Mesothelial cell of epicardium (in vitro differentiated cells): ENCODE measurements around the gene CAPZB. TPM values are rescaled to one million over a fixed set of nuclear protein-coding genes. Genes with fewer than 3 reads are reported as not detected.
A peak's percentile ranks its signal among the peaks of the same experiment; 100 is the strongest.

Experiments
- DNase-seq, 2 experiments: peaks; one replicate each; pipeline ENCODE4 v3.0.0; 2021; ENCODE audit warnings: low spot score in 2 of 2; ENCODE audit not compliant: unreplicated experiment in 2 of 2
- H3K27ac Mint-ChIP-seq: 2 replicates; pipeline ENCODE4 v1.8.0; 2021; ENCODE audit warnings: mixed read lengths
- H3K27me3 Mint-ChIP-seq: 2 replicates; pipeline ENCODE4 v1.8.0; 2021; ENCODE audit warnings: low read depth, mixed read lengths
- H3K36me3 Mint-ChIP-seq: 2 replicates; pipeline ENCODE4 v1.8.0; 2021; ENCODE audit warnings: mixed read lengths
- H3K4me1 Mint-ChIP-seq: 2 replicates; pipeline ENCODE4 v1.8.0; 2021; ENCODE audit warnings: mixed read lengths
- H3K4me3 Mint-ChIP-seq: 2 replicates; pipeline ENCODE4 v1.8.0; 2021; ENCODE audit warnings: mild to moderate bottlenecking, moderate library complexity, mixed read lengths
- H3K9me3 Mint-ChIP-seq: 2 replicates; pipeline ENCODE4 v1.8.0; 2021; ENCODE audit warnings: mixed read lengths
- total RNA-seq: library from RNA; stranded (reverse); gene quantifications from 3 replicates; pipeline ENCODE4 v1.2.1, GENCODE V29; 2021
- TF ChIP-seq, protein P1 (sequence below): fragments of 200-600 bp; sonication (generic); IDR thresholded peaks from one replicate; pipeline ENCODE4 v1.5.0; 2021; ENCODE audit warnings: antibody characterized with exemption; ENCODE audit not compliant: unreplicated experiment

Gene CAPZB
- total RNA-seq, 1 donor from 2014 or later = 192 TPM

DNA sequence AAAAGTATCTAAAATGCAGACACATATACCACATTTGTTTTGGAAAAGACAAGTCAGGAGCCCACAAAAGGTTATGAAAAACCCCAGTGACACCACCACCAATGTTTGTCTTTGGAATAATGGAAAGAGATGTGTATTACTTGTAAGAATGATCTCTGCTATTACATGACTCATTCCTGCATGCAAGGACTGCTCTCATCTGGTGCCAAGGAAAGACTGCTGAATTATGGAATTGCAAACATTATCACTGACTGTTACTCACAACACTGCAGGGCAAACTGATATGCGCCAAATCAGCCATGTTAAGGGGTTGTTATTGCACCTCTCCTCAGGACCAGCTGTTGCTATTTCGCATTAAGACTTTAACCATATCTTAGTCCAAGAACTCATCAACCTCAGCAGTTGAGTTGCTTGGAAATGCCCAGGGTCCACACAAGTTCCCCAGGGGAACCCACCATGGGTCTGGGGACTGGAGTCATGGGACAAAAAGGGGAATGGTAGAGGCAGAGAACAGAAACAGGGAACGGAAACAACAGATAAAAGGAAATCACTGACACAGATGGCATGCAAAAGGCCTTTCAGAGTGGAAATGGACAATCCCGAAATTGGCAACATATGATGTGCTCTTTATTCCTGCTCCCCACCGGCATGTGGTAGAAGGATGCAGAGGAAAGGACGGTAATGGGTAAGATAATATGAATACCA, 34.4 kb downstream of the CAPZB start:
- no peak for DNase-seq
- Mint-ChIP-seq H3K4me3 (no peak overlapping the region), H3K27ac (peak overlapping the region; percentile 84)

DNA sequence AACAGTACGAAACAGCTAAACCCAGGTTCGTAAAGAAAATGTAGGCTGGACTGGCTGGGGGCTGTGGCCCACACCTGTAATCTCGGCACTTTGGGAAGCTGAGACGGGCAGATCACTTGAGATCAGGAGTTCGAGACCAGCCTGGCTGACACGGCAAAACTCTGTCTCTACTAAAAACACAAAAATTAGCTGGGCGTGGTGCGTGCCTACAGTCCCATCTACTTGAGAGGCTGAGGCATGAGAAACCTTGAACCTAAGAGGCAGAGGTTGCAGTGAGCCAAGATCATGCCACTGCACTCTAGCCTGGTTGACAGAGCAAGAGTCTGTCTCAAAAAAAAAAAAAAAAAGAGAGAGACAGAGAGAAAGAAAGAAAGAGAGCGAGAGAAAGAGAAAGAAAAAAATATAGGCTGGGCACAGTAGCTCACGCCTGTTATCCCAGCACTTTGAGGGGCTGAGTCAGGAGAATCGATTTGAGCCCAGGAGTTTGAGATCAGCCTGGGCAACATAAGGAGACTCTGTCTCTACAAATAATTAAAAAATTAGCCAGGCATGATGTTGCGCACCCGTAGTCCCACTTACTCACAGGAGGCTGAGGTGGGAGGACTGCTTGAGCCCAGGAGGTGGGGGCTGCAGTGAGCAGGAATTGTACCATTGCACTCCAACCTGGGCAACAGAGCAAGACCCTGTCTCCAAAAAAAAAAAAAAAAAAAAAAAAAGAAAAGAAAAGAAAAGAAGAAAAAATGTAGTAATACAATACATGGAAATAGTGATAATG, 35.7 kb downstream of the CAPZB start:
- no peaks in the 10 kb centered on the region for H3K27me3 Mint-ChIP-seq
- TF ChIP-seq, protein P1, sequence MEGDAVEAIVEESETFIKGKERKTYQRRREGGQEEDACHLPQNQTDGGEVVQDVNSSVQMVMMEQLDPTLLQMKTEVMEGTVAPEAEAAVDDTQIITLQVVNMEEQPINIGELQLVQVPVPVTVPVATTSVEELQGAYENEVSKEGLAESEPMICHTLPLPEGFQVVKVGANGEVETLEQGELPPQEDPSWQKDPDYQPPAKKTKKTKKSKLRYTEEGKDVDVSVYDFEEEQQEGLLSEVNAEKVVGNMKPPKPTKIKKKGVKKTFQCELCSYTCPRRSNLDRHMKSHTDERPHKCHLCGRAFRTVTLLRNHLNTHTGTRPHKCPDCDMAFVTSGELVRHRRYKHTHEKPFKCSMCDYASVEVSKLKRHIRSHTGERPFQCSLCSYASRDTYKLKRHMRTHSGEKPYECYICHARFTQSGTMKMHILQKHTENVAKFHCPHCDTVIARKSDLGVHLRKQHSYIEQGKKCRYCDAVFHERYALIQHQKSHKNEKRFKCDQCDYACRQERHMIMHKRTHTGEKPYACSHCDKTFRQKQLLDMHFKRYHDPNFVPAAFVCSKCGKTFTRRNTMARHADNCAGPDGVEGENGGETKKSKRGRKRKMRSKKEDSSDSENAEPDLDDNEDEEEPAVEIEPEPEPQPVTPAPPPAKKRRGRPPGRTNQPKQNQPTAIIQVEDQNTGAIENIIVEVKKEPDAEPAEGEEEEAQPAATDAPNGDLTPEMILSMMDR = no peak
- DNase-seq = no peak
- no peak overlapping the region for H3K4me3 Mint-ChIP-seq
- H3K27ac Mint-ChIP-seq = peak overlapping the region; percentile 87
- H3K9me3 Mint-ChIP-seq = no peaks in the 10 kb centered on the region
- H3K36me3 Mint-ChIP-seq = no peaks in the 10 kb centered on the region
- peaks cover 62% of the 10 kb centered on the region for H3K4me1 Mint-ChIP-seq

More for the DNA sequence above, 34.4 kb downstream of the CAPZB start:
- TF ChIP-seq, protein P1 = no peak
- H3K27me3 Mint-ChIP-seq = no peaks in the 10 kb centered on the region
- peaks cover 65% of the 10 kb centered on the region for H3K4me1 Mint-ChIP-seq
- no peaks in the 10 kb centered on the region for H3K9me3 Mint-ChIP-seq
- no peaks in the 10 kb centered on the region for H3K36me3 Mint-ChIP-seq

DNA sequence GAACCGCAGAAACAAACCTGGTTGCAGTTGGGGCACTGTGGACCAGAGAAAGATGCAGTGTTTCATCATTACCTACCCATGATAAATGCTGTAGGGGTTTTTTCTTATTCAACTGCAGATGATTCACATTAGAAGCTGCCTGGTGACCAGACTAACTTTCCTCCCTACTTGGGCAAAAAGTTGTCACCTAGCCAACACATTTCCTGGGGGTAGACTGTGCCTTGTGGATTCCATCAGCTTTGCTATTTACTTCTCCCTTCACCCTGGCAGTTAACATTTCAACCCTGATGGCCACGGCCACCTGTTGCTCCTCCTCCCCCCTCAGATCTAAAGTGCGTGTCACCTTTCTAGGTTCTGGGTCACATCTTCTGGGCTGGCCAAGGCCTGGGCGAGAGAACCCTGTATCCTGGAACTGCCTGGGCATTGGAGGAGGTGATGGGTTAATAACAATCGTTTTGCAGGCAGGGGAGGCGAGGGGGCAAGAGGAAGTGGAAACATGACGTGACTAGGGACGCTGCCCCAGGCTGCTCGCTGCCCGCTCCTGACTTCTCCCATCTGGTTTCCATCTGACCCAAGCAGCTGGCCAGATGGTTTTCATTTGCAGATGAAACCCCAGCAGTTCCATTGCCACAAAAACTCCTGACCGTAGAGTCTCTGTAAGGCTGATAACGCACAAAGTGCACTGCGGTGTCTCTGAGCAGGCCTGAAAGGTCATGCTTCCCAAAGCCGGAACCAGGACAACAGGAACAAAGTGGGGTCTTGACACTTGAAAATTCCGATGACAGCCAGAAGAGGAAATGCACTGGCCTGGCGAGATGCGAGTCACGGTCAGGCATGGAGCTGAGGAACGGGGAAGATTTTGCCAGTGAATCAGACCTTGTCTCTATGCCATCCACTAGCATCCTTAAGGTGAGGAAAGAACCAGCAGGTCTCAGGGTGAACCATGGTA, 36.6 kb downstream of the CAPZB start:
- no peak for DNase-seq
- Mint-ChIP-seq H3K4me1 (peaks cover 58% of the 10 kb centered on the region), H3K27me3 (no peaks in the 10 kb centered on the region), H3K4me3 (peak overlapping the region; percentile 9), H3K27ac (peak overlapping the region; percentile 87), H3K9me3 (no peaks in the 10 kb centered on the region), H3K36me3 (no peaks in the 10 kb centered on the region)
- TF ChIP-seq, protein P1 = no peak

DNA sequence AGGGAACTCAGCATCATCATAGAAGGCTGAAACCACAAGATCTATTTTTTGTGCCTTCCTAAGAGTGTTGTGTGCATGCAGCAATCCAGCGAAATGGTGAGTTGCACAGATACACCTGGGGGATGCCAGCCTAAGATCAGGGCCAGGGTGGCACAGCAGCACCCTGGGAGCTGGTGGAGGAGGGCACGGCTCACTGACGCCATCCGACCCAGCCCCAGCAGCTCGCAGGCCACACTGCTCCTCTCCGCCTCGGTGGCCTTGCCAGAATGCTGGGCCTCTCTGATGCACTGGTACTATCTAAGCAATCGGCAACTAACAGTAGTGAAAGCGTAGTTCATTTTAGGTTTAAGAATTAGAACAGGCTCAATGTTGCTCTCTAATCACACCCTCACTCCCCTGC, 37.8 kb downstream of the CAPZB start:
- Mint-ChIP-seq H3K27me3 (no peaks in the 10 kb centered on the region), H3K36me3 (no peaks in the 10 kb centered on the region), H3K4me1 (peaks cover 58% of the 10 kb centered on the region), H3K27ac (peak overlapping the region; percentile 68), H3K9me3 (no peaks in the 10 kb centered on the region), H3K4me3 (no peak overlapping the region)
- DNase-seq = no peak
- TF ChIP-seq, protein P1 = no peak
